Activated CD4-positive, alpha-beta T cell treated with anti-CD3 and anti-CD28 coated beads, Interleukin-2, Interleukin-6, amounts not matched to agents 100 ng/mL and 50 ng/mL, durations not matched to agents 16 hours and 8 hours (primary cell): ENCODE measurements around the gene EFNA3.

Experiments used
- DNase-seq: peaks from one replicate; pipeline ENCODE4 v3.0.0-alpha.2; 2020

The EFNA3 gene, protein sequence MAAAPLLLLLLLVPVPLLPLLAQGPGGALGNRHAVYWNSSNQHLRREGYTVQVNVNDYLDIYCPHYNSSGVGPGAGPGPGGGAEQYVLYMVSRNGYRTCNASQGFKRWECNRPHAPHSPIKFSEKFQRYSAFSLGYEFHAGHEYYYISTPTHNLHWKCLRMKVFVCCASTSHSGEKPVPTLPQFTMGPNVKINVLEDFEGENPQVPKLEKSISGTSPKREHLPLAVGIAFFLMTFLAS

DNA sequence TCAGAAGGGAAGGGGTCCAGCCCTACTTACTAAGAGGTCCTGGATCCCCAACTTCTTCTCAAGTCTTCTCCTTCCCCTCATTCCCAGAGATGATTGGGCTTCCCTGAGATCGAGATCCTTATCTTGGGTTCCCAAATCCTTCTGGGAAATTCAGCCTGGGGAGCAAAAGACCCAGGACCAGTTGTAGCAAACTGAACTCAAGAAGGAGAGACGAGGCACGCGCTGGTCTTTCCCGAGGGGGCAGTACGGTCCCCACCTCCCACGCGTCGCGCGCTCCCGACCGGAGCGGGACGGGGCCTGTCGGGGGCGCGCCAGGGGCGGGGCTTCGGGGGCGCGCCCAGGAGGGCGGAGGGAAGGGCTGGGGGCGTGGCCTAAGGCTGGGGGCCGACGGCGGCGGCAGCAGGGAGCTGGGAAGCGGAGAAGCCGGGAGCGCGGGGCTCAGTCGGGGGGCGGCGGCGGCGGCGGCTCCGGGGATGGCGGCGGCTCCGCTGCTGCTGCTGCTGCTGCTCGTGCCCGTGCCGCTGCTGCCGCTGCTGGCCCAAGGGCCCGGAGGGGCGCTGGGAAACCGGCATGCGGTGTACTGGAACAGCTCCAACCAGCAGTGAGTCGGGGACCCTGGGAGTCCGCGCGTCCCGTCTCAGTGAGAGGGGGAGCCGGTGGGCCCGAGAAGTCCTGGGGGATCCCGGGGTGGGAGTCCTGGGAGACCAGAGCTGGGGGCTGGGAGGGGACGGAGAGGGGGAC is at the start of gene EFNA3:
Gene EFNA3, plus strand, starts transcription at position 369 of the 741 bp plus-strand sequence. Its CDS starts 105 bp downstream, at position 474.
- peak; percentile 69 for DNase-seq

DNA sequence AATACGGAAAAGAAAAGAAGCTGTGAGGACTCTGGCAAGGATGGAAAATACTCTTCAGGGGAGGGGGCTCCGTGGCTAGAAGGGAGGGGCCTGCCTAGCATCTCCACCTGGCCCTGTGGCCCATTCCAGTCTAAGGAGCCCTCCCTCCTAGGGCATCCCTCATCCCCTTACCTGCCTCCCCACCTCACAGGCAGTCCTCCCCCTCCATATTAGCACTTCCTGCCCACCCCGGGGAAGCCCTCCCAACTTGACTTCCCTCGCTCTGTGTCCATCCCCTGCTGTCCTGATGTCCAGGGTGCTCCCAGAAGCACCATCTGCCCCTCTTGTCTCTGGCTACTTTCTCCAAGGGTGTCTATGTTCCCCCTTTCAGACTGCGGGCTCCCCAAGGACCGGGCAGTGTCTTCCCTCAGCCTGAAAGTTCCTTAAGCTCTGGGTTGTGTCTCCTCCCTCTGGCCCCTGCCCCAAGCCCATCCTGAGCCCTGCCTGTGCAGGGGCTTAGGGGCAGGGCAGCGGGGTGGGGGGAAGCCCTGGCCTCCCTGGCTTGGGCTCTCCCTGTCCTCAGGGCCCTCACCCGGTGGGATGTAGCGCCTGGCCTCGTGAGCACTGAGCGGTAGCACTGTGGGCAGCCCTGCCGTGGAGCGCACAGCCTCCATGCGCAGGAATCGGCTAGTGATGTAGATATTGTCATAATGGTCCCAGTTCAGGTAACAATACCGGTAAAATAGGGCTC is 49.0 kb upstream of the EFNA3 start:
- DNase-seq: no peak

DNA sequence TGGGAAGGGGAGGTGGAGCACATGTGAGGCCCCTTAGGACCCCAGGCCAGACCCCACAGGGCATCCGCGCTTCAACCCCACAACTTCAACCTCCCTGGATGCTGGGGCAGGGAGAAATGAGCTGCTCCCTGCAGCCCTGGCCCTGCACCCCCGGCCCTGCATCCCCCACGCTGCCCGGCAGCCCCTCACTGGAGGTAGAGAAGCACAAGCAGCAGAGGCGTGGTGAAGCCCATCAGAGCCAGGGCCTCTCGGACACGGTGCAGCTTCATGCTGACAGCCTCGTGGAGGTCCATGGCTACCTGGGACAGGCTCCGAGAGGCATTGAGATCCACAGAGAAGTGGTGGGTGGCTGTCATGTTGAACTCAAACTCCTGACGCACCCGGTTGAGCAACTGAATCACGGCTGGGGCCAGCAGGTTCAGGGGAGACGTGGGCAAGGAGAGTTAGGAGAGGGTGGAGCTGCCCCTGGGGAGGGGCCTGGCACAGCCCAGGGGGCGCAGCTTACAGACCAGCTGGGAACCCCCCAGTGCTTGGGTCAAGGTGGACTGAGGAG is 48.3 kb upstream of the EFNA3 start:
- DNase-seq: no peak

DNA sequence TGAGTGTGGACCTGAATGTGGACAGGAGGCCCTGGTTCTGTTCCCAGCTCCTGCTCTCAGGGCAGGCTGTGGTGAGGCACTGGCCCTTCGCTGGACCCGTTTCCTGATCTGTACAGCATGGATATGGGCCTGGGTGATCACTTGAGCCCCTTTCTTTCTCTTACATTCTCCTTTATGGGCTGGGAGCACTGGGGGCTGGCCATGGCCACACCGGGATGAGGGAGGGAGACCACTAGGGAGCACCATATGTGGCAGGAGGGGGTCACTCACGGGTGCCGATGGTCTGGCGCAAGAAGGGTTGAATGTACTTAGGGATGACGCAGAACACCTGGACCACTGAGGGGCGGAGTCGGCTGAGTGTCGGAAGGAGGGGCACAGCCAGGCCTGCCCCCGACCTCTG is 47.7 kb upstream of the EFNA3 start:
- no peak for DNase-seq

DNA sequence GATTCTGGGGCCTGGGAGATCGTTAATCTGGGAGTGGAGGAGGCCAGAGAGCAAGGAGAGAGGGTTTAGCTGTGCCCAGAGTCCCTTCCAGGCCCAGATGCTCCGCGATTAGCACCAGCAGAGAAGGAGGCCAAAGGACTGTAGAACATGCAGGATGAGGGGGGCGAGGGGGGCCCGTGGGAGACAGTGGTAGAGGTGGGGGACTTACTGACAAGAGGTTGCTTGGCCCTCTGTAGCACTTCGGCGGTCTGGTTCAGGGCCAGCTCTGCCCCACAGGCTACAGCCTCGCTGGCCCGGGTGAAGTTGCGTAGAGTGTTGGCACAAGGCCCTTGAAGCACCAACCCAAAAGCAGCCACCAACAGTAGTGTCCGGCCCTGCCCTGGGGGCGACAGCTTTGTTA is 45.8 kb upstream of the EFNA3 start:
- DNase-seq: no peak

DNA sequence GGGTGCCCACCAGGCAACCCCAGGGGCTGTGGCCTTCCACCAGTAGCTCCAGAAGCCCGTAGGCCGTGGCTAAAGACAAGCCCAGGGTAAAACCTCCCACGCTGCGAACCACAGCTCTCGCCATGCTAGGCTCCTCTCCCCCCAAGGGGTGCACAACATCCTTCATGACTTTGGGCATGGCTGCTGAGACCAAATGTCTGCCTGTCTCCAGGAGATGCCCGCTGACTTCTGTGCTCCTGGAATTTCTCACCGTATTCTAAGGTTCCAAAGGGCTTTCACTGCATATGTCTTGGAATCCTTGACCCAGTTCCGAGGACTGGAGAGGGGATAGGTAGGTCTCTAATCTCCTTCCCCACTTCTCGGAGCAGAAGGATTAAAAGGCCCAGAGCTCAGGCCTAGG is 45.1 kb upstream of the EFNA3 start, which contains the start of the genes DCST1 and DCST2:
Gene DCST1, plus strand, starts transcription at position 301 of the 400 bp plus-strand sequence. CDS start 213 bp downstream, outside the sequence.
Gene DCST2, minus strand, starts transcription at position 258 of the 400 bp plus-strand sequence. Its CDS starts 80 bp downstream, at position 178.
- no peak for DNase-seq

DNA sequence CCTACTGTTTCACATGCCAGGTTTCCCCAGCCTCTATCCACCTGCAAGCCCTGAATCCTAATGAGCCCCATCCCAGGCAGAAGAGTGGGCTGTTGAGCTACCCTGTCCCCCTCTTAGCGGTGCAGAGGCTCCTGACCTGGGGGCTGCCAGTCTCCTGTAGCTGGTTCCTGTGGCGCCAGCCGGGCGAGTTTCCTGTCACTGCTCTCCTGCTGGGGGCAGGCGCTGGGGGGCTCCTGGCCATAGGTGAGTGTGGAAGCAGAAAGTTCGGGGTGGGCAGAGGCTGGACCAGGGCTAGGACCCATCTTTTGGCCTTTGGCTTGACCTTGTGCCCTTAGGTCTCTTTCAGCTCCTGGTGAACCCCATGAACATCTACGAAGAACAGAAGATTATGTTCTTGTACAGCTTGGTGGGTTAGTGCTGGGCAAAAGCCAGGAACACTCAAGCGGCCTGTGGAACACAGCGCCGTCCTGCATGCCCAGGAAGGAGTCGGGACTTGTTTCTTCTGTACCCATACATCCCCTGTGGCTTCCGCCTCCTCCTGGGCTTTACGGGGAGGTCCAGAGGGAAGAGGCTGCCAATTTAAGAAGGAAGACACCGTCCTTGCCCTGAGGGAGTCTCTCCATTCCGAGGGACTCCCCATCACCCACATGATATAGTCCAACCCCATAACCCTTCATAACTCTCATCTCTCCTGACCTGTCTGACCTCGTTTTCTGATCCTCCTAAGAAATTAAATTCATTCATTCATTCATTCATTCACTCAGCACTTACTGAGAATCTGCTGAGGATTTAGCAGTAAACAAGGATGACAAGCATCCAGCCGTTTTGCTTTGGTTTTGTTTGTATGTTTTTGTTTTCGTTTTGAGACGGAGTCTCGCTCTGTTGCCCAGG is 44.1 kb upstream of the EFNA3 start:
- no peak for DNase-seq

DNA sequence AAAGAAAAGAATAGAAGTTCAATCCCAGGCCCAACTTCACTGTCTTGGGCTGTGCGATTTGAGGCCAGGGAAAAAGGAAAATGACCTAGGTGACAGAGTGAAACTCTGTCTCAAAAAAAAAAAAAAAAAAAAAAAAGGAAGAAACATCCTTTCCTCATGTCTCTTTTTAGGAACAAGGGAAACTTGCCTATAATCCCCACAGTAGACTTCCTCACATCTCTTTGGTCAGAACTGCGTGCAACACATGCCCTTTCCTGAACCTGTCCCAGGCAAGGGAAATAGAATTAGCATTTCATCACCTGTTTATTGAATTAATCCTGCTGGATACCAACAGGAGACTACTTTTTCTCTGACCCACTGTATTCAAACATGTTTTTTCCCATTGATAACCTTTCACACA is 42.7 kb upstream of the EFNA3 start:
- no peak for DNase-seq

DNA sequence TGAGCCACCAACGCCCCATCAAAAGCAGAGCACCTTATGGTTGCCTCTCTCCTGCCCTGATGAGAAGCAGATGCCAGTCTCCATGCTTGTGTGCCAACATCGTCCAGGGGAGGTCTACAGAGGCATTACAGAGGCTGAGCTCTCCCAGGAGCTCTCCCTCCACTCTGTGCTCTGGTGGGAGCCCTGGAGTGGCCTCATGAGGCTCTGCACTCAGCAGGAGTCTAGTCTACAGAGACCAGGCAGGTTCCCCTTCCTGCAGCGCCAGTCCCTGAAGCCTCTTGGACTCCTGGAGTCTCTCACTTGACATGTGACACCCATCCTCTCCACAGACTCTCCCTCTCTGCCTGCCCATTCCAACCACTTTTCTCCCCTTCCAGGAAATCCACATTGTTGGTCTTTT is 41.6 kb upstream of the EFNA3 start:
- no peak for DNase-seq

DNA sequence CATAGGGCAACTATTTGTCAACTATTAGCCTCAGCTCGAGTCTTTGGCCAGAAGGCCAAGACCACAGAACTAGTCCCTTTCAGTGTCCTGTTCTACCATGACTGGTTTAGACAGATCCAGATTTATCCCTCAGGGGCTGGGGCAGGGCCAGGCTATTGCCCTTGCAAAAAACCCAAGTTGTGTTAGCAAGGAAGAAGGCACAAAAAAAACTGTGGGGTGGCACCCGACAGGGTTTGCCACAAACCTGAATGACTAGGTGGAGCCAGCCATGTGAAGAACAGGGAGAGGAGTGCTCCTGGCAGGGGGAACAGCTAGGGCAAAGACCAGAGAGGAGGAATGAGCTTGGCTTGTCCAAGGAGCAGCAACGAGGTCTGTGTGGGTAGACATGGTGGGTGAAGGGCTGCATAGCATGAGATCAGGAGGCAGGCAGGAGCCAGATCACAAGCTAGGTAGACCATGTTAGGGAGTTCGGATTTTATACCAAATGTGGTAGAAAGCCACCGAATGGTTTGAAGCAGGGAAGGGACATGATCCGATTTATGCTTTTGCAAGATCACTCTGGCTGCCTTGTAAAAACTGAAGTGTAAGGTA is 40.7 kb upstream of the EFNA3 start:
- no peak for DNase-seq

DNA sequence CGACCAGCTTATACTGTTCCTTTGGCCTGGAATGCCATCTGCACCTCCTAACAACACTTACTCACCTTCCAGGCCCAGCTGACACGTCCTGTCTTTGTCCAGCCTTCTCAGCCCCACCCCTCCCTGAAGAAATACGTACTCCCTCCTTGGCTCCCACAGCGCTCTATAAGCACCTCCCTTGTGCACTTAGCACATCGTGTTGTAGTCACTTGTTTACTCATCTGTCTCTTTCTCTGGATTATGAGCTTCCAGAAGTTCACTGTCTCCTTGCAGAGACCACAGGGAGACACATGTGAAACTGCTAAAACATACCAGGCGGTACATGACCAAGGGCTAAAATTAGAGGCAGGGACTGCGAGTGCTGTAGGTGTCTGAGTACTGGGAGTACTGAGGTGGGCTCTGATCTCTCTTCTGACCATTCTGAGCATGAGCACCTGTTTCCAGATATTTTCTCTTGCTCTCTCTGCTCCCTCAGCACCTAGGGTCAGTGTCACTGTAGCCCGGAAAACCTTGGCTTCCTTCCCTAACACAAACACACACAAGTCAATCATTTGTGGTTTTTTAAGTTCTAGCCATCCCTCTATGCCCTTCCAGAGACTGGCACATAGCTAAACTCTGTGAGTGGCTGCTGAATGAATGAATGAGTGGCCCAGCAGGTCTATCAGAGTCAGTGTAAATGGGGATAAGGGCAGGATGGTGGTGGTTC is 39.9 kb upstream of the EFNA3 start:
- no peak for DNase-seq

DNA sequence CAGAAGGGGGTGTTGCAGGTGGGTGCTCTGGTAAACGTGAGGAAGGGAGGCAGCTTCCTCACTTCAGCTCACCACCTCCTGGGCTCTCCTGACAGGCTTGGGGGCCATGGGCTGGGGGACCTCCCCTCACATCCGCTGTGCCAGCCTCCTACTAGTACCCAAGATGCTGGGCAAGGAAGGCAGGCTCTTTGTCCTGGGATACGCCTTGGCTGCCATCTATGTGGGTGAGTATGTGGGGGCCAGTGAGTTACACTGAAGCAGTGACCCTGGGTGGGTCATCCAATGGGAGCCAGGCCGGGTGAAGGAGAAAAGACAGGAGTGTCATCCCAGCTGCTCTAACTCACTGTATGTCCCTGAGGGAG is 39.3 kb upstream of the EFNA3 start:
- DNase-seq: no peak

DNA sequence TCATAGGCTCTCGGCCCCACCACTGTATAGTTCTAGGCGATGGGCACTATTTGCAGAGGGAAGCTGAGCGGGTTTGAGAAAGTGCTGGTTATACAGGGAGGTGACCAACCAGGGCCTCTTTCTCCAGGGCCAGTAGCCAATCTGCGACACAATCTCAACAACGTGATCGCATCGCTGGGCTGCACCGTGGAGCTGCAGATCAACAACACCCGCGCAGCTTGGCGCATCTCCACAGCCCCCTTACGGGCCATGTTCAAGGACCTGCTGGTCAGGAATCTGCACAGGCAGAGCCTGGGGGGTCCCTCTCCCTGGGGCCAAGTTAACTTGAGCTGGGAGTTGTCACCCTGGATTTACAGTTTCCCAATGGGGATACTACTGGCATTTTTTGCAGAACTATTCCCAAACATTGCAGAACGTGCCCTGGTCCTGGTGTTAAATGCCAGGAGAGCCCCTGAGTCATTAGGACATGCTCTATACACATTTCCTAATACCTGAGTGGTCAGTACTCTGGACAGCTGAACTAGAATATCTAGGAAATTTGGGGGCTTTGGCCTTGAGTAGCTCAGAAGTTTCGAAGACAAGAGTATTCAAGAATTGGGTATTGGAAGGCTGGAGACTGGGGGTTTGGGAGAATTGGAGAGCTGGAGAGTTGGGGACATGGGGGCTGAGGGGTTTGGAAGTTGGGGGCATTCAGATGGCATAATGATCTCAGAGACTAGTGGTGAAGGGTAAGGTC is 38.1 kb upstream of the EFNA3 start:
- DNase-seq: no peak

DNA sequence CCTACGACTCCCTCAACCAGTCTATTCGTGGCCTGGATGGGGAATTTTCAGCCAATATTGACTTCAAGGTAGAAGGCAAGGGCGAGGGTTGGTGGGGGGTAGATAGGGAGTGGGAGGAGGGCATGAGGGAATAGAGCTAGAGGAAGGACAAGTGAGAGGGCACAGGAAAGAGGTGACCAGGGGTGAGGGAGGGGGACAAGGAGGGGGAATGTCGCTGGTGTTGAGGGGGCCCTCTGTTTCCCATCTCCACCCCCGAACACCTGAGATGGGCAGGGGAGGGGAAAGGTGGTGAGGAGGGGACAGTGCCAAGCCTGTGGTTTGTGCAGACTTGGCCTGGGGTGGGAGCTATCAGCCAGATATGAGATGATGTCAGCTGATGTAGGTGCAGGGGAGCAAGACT is 35.8 kb upstream of the EFNA3 start:
- DNase-seq: no peak

DNA sequence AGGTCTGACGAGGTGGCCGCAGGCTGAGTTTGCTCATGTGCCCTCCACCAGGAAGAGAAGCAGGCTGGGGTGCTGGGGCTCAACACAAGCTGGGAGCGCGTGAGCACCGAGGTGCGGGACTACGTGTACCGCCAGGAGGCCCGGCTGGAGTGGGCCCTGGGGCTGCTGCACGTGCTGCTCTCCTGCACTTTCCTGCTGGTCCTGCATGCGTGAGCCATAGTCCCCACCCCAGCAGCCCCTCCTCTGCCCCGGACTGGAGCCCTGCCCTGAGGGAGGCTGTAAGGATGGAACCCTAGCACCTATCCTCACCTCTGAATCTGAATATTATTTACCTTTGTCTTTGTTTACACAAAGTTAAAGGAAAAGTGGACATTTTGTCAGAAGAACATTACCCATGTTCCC is 35.3 kb upstream of the EFNA3 start:
- no peak for DNase-seq

DNA sequence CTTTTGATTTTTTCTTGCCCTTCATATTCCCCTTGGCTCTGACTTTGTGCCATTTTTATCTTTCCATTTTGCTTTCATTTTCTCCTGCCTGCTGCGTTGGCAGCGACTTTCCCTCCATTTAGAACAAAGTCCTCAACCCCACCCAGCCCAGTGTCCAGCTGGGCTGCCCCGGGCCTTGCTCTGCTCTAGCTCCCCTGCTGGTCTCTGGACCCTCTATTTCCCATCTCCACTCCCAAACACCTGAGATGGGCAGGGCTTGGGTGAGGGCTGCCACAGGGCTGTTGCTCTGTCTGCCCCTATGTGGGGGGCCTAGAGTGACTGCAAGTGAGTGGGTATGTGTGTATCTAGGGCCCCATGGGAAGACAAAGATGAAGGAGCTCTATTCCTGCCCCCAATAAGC is 34.8 kb upstream of the EFNA3 start:
- DNase-seq: no peak

DNA sequence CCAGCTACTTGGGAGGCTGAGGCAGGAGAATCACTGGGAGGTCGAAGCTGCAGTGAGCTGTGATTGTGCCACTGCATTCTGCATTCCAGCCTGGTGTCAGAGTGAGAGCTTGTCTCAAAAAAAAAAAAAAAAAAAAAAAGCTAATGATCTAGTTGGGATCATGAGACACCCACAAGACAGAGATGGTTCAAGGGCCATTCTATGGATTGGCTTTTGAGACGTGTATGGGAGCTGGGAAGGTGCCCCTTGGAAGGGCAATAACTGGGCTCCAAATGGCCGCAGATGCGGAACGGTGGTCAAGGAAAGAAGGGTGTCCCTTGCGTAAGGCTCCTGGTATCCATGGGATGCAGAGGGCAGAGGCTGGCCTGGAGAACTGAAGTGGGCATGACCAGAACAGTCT is 34.3 kb upstream of the EFNA3 start:
- DNase-seq: no peak

DNA sequence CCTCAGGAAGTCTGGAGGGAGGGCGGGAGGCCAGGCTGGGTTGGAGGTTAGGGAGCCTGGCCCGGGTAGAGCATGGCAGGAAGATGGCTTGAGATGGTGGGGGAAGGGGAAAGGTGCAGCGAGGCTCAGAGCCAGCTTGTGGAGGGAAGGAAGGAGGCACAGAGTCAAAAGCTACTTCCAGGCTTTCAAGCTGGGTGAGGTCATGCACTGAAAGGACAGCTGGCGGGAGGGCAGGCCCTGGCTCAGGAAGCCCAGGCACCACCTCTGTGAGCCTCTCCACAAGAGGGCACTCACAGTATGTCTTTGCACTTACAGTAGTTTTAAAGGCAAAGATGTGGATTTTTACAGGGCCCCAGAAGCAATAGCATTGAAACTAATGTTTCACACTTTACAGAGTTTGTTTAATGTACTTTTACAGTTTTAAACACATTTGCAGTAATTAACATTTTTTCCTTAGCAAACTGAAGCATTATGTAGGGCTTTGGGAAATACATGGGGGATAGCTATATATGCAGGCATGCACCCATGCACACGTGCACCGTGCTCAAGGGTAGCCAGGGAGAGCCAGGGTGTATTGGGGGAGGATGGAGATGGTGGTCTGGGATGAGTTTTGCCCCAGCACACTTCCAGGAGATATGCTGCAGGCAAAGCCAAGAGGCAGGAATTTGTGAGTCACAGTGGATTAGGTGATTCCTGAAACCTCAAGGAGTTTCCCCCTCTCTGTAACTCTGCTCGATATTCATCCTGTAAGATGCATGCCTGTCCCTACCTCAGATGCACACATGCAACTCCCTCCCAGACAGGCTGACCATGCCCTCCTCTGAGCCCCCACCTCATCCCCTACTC is 33.6 kb upstream of the EFNA3 start:
- peak; percentile 75 for DNase-seq

DNA sequence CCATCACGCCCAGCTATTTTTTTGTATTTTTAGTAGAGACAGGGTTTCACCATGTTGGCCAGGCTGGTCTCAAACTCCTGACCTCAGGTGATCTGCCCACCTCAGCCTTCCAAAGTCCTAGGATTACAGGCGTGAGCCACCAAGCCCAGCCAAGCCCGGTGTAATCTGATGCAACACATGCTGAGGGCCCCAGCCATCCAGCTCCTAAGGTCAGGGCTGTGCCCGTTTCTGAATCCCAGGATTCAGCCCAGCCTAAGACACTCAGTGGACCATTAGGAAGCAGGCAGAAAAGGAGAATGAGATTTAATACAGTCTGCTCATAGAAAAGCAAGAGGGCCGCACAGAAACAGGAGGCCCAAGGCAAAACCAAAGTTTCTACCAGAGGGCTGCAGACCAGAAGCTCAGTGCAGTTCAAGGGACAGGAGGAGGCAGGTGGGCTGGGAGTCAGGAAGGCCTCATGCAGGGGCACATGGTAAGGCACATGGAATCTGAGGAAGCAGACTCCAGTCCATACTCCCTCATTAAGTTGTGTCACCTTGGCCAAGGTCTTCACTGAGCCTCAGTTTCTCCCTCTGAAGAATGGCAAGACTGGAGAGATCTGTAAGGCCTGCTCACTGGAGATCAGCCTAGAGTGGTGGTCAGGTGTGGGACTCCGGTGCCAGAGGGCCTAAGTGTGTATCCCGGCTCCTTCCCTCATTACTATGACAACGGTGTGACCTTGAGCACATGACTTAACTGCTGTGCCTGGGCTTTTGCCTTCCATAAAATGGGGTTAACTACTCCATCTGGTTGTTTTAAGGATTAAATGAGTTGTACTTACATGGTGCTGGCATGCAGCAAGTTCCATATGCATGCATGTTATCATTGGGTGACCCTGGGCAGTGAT is 29.9 kb upstream of the EFNA3 start:
- DNase-seq: no peak
